ENCODE measurements around the gene METTL17.
"Not testable (repeated sequence)": the region's sequence is repeated elsewhere in the genome, so short reads cannot be mapped to it uniquely, and the experiment has no call there.

GRCh38 chr14:20946707-20947106 lies 43.1 kb upstream of the METTL17 start:
- TF ChIP-seq, protein P1, sequence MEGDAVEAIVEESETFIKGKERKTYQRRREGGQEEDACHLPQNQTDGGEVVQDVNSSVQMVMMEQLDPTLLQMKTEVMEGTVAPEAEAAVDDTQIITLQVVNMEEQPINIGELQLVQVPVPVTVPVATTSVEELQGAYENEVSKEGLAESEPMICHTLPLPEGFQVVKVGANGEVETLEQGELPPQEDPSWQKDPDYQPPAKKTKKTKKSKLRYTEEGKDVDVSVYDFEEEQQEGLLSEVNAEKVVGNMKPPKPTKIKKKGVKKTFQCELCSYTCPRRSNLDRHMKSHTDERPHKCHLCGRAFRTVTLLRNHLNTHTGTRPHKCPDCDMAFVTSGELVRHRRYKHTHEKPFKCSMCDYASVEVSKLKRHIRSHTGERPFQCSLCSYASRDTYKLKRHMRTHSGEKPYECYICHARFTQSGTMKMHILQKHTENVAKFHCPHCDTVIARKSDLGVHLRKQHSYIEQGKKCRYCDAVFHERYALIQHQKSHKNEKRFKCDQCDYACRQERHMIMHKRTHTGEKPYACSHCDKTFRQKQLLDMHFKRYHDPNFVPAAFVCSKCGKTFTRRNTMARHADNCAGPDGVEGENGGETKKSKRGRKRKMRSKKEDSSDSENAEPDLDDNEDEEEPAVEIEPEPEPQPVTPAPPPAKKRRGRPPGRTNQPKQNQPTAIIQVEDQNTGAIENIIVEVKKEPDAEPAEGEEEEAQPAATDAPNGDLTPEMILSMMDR (IDR thresholded peaks at IDR 0.05): not testable (repeated sequence)
- TF ChIP-seq POLR2AphosphoS5 (IDR thresholded peaks at IDR 0.05); EP300 (IDR thresholded peaks at IDR 0.05); POLR2A (IDR thresholded peaks at IDR 0.05; ENCODE audit: low read depth): not testable (repeated sequence)
